CD8-positive, alpha-beta memory T cell (primary cell): Measurements from ENCODE around the gene GRIN2D. TPM values are rescaled to one million over a fixed set of nuclear protein-coding genes. Genes with fewer than 3 reads are reported as not detected.

Experiments used
- CTCF ChIA-PET: fragments of 350-600 bp; sonication (Branson Sonifier 250); formaldehyde crosslinking; loops from one replicate; lab custom pipeline; 2021; ENCODE audit warnings: antibody characterized with exemption; lab: Charles Lee
- POLR2A ChIA-PET: fragments of 350-600 bp; sonication (Branson Sonifier 250); formaldehyde crosslinking; loops from one replicate; lab custom pipeline; 2021; ENCODE audit warnings: antibody characterized with exemption; lab: Charles Lee
- DNase-seq, 5 donors: peaks; one replicate each; pipeline versions ENCODE4 v3.0.0 to v3.0.0-alpha.2; 2020 to 2022; ENCODE audit warnings: mixed read lengths in 1 of 5
- H3K27ac ChIP-seq: one replicate; pipeline ENCODE4 v1.7.0; 2013; ENCODE audit warnings: low read depth, mild to moderate bottlenecking, low read length, moderate library complexity
- H3K27me3 ChIP-seq: 2 replicates; pipeline ENCODE4 v1.7.0; 2013; ENCODE audit warnings: low read length, mild to moderate bottlenecking; ENCODE audit not compliant: insufficient read depth, poor library complexity, severe bottlenecking
- H3K36me3 ChIP-seq: 2 replicates; pipeline ENCODE4 v1.7.0; 2013; ENCODE audit warnings: mild to moderate bottlenecking, low read length, moderate library complexity; ENCODE audit not compliant: insufficient read depth
- H3K4me1 ChIP-seq: 2 replicates; pipeline ENCODE4 v1.7.0; 2013; ENCODE audit warnings: mild to moderate bottlenecking, low read length, moderate library complexity; ENCODE audit not compliant: insufficient read depth
- H3K4me3 ChIP-seq: 2 replicates; pipeline ENCODE4 v1.7.0; 2013; ENCODE audit warnings: mild to moderate bottlenecking, low read length
- H3K9me3 ChIP-seq: 2 replicates; pipeline ENCODE4 v1.7.0; 2013; ENCODE audit warnings: mild to moderate bottlenecking, low read length
- H3K27ac Mint-ChIP-seq, 8 donors: one replicate each; pipeline ENCODE4 v1.8.0; 2020 to 2021; ENCODE audit warnings: mixed read lengths in 8 of 8, mild to moderate bottlenecking in 6 of 8, inconsistent platforms in 3 of 8, moderate library complexity in 3 of 8
- H3K27me3 Mint-ChIP-seq, 2 donors: one replicate each; pipeline ENCODE4 v1.8.0; 2020 to 2021; ENCODE audit warnings: mixed read lengths in 2 of 2, mild to moderate bottlenecking in 1 of 2, moderate library complexity in 1 of 2
- H3K36me3 Mint-ChIP-seq, 3 donors: one replicate each; pipeline ENCODE4 v1.8.0; 2020 to 2021; ENCODE audit warnings: mixed read lengths in 3 of 3, inconsistent platforms in 1 of 3, mild to moderate bottlenecking in 1 of 3
- H3K4me1 Mint-ChIP-seq, 3 donors: one replicate each; pipeline ENCODE4 v1.8.0; 2020 to 2021; ENCODE audit warnings: mixed read lengths in 3 of 3, inconsistent platforms in 1 of 3, mild to moderate bottlenecking in 1 of 3
- H3K4me3 Mint-ChIP-seq, 7 donors: one replicate each; pipeline ENCODE4 v1.8.0; 2020 to 2021; ENCODE audit warnings: mixed read lengths in 7 of 7, mild to moderate bottlenecking in 6 of 7, moderate library complexity in 4 of 7, inconsistent platforms in 2 of 7
- H3K9me3 Mint-ChIP-seq, 5 donors: one replicate each; pipeline ENCODE4 v1.8.0; 2020 to 2022; ENCODE audit warnings: mixed read lengths in 5 of 5, mild to moderate bottlenecking in 3 of 5, moderate library complexity in 2 of 5, inconsistent platforms in 1 of 5
- polyA plus RNA-seq: library from polyadenylated mRNA; unstranded; fragments of 300-500 nt; fragmentation: Illumina TruSeq; gene quantifications from one replicate; pipeline ENCODE4 v1.2.3, GENCODE V29; 2021
- total RNA-seq, 2 experiments: library from RNA; stranded (reverse); gene quantifications; one replicate each; pipeline ENCODE4 v1.2.3, GENCODE V29; 2021

The GRIN2D gene
- total and polyA plus RNA-seq, 3 experiments from 2014 or later: 0.05 to 0.26 (median 0.13) TPM

- Mint-ChIP-seq H3K9me3 (no peaks in the 10 kb centered on the region), H3K27me3 (peaks cover 3 to 18% of the 10 kb centered on the region in 2 donors), H3K4me1 (peaks cover 16 to 38% (median 19%) of the 10 kb centered on the region in 3 donors), H3K36me3 (no peaks in the 10 kb centered on the region), H3K27ac (no peak overlapping the region), H3K4me3 (peak overlapping the region in 6 of 7 donors; percentile 13 to 86 (median 24))
- POLR2A ChIA-PET: no interaction called here
- H3K9me3 ChIP-seq: no peaks in the 10 kb centered on the region
- peaks cover 13% of the 10 kb centered on the region for H3K4me1 ChIP-seq
- CTCF ChIA-PET: no interaction called here
- no peak overlapping the region for H3K4me3 ChIP-seq
- no peak for DNase-seq
- H3K27me3 ChIP-seq: no peaks in the 10 kb centered on the region
- H3K36me3 ChIP-seq: no peaks in the 10 kb centered on the region
- H3K27ac ChIP-seq: no peak overlapping the region
Observed at GRCh38 chr19:48415806-48416221, 22.3 kb downstream of the GRIN2D start.

GRCh38 chr19:48417421-48417820 lies 24.0 kb downstream of the GRIN2D start:
- Histone ChIP-seq H3K4me1 (peaks cover 13% of the 10 kb centered on the region), H3K9me3 (no peaks in the 10 kb centered on the region), H3K4me3 (no peak overlapping the region), H3K27me3 (no peaks in the 10 kb centered on the region), H3K27ac (no peak overlapping the region), H3K36me3 (no peaks in the 10 kb centered on the region)
- DNase-seq: no peak
- CTCF ChIA-PET: interaction anchor here (1.1 kb wide), 1 partner anchor 26 kb away, joined by 4 read pairs; no protein-coding TSS in a partner anchor
- no peak overlapping the region for H3K27ac Mint-ChIP-seq
- peaks cover 3 to 18% of the 10 kb centered on the region in 2 donors for H3K27me3 Mint-ChIP-seq
- POLR2A ChIA-PET: interaction anchor here (0.5 kb wide), 1 partner anchor 254 kb away, joined by 7 read pairs; no protein-coding TSS in a partner anchor
- H3K9me3 Mint-ChIP-seq: no peaks in the 10 kb centered on the region
- no peak overlapping the region for H3K4me3 Mint-ChIP-seq
- peaks cover 16 to 38% (median 19%) of the 10 kb centered on the region in 3 donors for H3K4me1 Mint-ChIP-seq
- no peaks in the 10 kb centered on the region for H3K36me3 Mint-ChIP-seq

- Mint-ChIP-seq H3K4me1 (peaks cover 16 to 37% (median 19%) of the 10 kb centered on the region in 3 donors), H3K9me3 (no peaks in the 10 kb centered on the region), H3K27ac (peak overlapping the region in 4 of 8 donors; percentile 80 to 94 (median 88)), H3K27me3 (peaks cover 3 to 22% of the 10 kb centered on the region in 2 donors), H3K4me3 (peak overlapping the region; percentile 55 to 91 (median 87)), H3K36me3 (no peaks in the 10 kb centered on the region)
- H3K4me1 ChIP-seq: peaks cover 13% of the 10 kb centered on the region
- ChIA-PET POLR2A (no interaction called here), CTCF (interaction anchor here (0.9 to 1.1 kb wide), 2 partner anchors 14 to 27 kb away, joined by 3 to 4 read pairs; no protein-coding TSS in a partner anchor)
- H3K4me3 ChIP-seq: no peak overlapping the region
- H3K27me3 ChIP-seq: no peaks in the 10 kb centered on the region
- no peak overlapping the region for H3K27ac ChIP-seq
- no peak for DNase-seq
- H3K36me3 ChIP-seq: no peaks in the 10 kb centered on the region
- no peaks in the 10 kb centered on the region for H3K9me3 ChIP-seq
Observed at GRCh38 chr19:48418317-48419064, 25.0 kb downstream of the GRIN2D start.

- Mint-ChIP-seq H3K27ac (peak overlapping the region in 6 of 8 donors; percentile 19 to 94 (median 84)), H3K4me1 (peaks cover 15 to 29% (median 16%) of the 10 kb centered on the region in 3 donors), H3K4me3 (peak overlapping the region; percentile 55 to 91 (median 87)), H3K27me3 (peaks cover 3 to 24% of the 10 kb centered on the region in 2 donors), H3K36me3 (no peaks in the 10 kb centered on the region), H3K9me3 (no peaks in the 10 kb centered on the region)
- H3K27me3 ChIP-seq: no peaks in the 10 kb centered on the region
- ChIA-PET CTCF (interaction anchor here (0.9 to 1.2 kb wide), 2 partner anchors 15 to 28 kb away, joined by 3 to 4 read pairs; partner anchors contain the start of gene KDELR1), POLR2A (no interaction called here)
- peak overlapping the region; percentile 8 for H3K4me3 ChIP-seq
- H3K36me3 ChIP-seq: no peaks in the 10 kb centered on the region
- no peaks in the 10 kb centered on the region for H3K9me3 ChIP-seq
- H3K27ac ChIP-seq: no peak overlapping the region
- DNase-seq: peak; percentile 56 to 80 (median 69)
- H3K4me1 ChIP-seq: peaks cover 12% of the 10 kb centered on the region
Observed at GRCh38 chr19:48419158-48419920, 25.9 kb downstream of the GRIN2D start.

GRCh38 chr19:48421548-48421947 lies 28.1 kb downstream of the GRIN2D start:
- no peaks in the 10 kb centered on the region for H3K9me3 ChIP-seq
- no peak overlapping the region for H3K4me3 ChIP-seq
- H3K27ac ChIP-seq: no peak overlapping the region
- H3K4me1 ChIP-seq: no peaks in the 10 kb centered on the region
- Mint-ChIP-seq H3K27me3 (peaks cover 2 to 18% of the 10 kb centered on the region in 2 donors), H3K27ac (no peak overlapping the region), H3K36me3 (no peaks in the 10 kb centered on the region), H3K4me1 (peaks cover 9 to 12% (median 11%) of the 10 kb centered on the region in 3 donors), H3K4me3 (no peak overlapping the region), H3K9me3 (no peaks in the 10 kb centered on the region)
- H3K36me3 ChIP-seq: no peaks in the 10 kb centered on the region
- H3K27me3 ChIP-seq: no peaks in the 10 kb centered on the region
- ChIA-PET CTCF (no interaction called here), POLR2A (no interaction called here)
- no peak for DNase-seq

GRCh38 chr19:48424694-48425219 lies 31.3 kb downstream of the GRIN2D start:
- no peaks in the 10 kb centered on the region for H3K9me3 ChIP-seq
- peak overlapping the region; percentile 43 for H3K27ac ChIP-seq
- H3K4me1 ChIP-seq: no peaks in the 10 kb centered on the region
- ChIA-PET CTCF (no interaction called here), POLR2A (no interaction called here)
- no peak overlapping the region for H3K4me3 Mint-ChIP-seq
- H3K36me3 Mint-ChIP-seq: peaks cover 0 to under 1% (median 0%) of the 10 kb centered on the region in 3 donors
- no peak for DNase-seq
- H3K27me3 Mint-ChIP-seq: peaks cover 2 to 6% of the 10 kb centered on the region in 2 donors
- H3K4me1 Mint-ChIP-seq: no peaks in the 10 kb centered on the region
- H3K27me3 ChIP-seq: no peaks in the 10 kb centered on the region
- H3K36me3 ChIP-seq: no peaks in the 10 kb centered on the region
- no peaks in the 10 kb centered on the region for H3K9me3 Mint-ChIP-seq
- H3K4me3 ChIP-seq: no peak overlapping the region
- H3K27ac Mint-ChIP-seq: no peak overlapping the region

- Histone ChIP-seq H3K27me3 (no peaks in the 10 kb centered on the region), H3K4me1 (no peaks in the 10 kb centered on the region), H3K4me3 (no peak overlapping the region), H3K9me3 (no peaks in the 10 kb centered on the region), H3K36me3 (no peaks in the 10 kb centered on the region), H3K27ac (no peak overlapping the region)
- H3K4me3 Mint-ChIP-seq: no peak overlapping the region
- peaks cover 2 to 7% of the 10 kb centered on the region in 2 donors for H3K27me3 Mint-ChIP-seq
- ChIA-PET CTCF (no interaction called here), POLR2A (no interaction called here)
- no peaks in the 10 kb centered on the region for H3K9me3 Mint-ChIP-seq
- DNase-seq: no peak
- peaks cover 0 to 3% (median 2%) of the 10 kb centered on the region in 3 donors for H3K36me3 Mint-ChIP-seq
- H3K4me1 Mint-ChIP-seq: no peaks in the 10 kb centered on the region
- peak overlapping the region in 1 of 8 donors; percentile 41 for H3K27ac Mint-ChIP-seq
Observed at GRCh38 chr19:48428670-48429069, 35.2 kb downstream of the GRIN2D start.
